GM18517 (cell line): ENCODE data around the gene MT1M.
"Not testable (repeated sequence)": the region's sequence is repeated elsewhere in the genome, so short reads cannot be mapped to it uniquely, and the experiment has no call there.

Experiments used
- ATAC-seq: cut with Tn5 transposase; IDR thresholded peaks from one replicate; pipeline ENCODE4 v1.9.1; 2021; ENCODE audit warnings: mild to moderate bottlenecking, moderate library complexity; ENCODE audit not compliant: unreplicated experiment

The MT1M gene

GRCh38 chr16:56632156-56632847 is at the start of gene MT1M:
TSS of gene MT1M (plus strand) at chr16:56632659. CDS start at chr16:56632732, 73 bp downstream.
- ATAC-seq: no peak

- ATAC-seq: not testable (repeated sequence)
These were observed 49.5 kb upstream of the MT1M start for GRCh38 chr16:56582911-56583310.

GRCh38 chr16:56583351-56584168 is 48.9 kb upstream of the MT1M start:
- no peak for ATAC-seq

GRCh38 chr16:56584276-56584675 is 48.2 kb upstream of the MT1M start:
- no peak for ATAC-seq

DNA sequence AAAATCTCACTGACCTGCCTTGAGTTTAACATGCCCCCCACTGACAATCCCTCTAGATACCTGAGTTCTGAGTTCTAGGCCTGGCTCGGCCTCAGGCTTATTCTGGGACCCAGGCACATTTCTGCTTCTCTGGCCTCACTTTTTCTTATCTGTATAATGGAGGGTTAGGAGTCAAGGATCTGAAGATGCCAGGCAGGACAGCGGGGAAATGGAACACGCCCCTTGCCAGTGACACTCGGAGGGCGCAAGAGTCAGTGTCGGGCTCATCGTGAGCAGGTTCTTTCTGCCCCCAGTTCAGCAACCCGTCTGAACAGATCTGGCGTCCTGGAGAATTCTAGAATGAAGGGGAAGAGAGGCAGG is 43.7 kb upstream of the MT1M start:
- no peak for ATAC-seq

- ATAC-seq: no peak
These were observed 43.1 kb upstream of the MT1M start, which contains the start of gene MT3 for GRCh38 chr16:56589141-56590039. TSS of gene MT3 (plus strand) at chr16:56589528. CDS start at chr16:56589591, 63 bp downstream.

DNA sequence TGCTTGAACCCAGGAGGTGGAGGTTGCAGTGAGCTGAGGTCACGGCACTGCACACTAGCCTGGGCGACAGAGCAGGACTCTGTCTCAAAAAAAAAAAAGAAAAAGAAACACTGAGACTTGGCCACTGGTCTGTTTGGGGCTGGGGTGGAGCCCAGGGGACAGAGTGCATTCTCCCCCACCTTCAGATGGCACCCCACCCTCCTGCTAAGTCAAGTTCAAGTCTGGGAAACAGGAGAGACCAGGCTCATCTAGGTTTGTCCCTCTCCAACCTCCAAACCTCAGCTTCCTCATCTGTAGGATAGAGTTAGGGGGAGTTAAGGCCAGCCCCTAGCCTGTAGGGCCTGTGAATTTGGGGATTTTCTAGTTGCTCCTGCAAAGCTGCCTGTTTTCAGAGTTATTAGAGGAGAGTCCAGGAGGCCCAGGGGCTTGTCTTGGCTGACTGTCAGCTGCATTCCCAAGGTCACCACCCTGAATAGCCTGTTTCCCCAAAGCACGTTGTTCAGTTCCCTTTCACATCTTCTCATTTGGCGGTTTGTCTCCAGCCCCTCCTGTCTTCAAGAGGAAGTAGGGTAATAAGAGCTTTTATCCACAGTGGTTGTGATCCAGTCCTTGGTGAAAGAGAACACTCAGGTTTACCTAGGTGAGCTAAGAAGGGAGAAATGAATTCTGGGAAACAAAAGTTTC is 40.9 kb upstream of the MT1M start:
- no peak for ATAC-seq

- ATAC-seq: no peak
These were observed 38.7 kb upstream of the MT1M start for GRCh38 chr16:56593573-56594291.

DNA sequence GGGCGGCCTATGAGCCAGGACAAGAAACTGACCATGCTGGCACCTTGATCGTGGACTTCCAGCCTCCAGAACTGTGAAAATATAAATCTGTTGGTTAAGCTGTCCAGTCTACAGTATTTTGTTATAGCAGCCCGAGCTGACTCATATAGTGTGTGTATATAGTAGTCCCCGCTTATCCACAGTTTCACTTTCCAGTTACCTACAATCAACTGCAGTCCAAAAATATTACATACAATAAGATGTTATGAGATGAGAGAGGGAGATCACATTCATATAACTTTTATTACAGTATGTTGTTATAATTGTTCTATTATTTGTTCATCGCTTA is 38.2 kb upstream of the MT1M start:
- ATAC-seq: no peak

DNA sequence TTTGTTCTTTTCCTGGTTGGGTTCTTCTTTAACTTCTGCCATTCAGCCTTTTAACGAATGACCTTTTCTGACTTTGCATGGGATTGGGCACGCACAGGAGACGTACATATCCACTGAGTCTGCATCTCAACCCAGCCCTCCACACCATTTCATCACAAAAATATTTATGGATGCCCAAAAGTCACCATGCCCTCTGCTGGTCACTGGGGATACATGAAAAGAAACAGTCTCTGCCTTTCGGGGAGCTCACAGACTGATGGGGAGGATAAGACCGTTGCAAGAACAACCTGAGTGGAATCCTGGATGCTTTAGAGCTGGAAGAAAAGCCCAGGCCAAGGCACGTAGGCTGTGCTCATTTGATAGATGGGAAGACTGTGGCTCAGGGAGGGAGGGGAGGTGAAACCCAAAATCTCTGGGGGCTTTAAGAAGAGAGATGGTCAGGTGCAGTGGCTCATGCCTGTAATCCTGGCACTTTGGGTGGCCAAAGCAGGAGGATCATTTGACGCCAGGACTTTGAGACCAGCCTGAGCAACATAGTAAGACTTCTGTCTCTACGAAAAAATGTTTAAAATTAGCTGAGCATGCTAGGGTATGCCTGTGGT is 32.0 kb upstream of the MT1M start:
- no peak for ATAC-seq

DNA sequence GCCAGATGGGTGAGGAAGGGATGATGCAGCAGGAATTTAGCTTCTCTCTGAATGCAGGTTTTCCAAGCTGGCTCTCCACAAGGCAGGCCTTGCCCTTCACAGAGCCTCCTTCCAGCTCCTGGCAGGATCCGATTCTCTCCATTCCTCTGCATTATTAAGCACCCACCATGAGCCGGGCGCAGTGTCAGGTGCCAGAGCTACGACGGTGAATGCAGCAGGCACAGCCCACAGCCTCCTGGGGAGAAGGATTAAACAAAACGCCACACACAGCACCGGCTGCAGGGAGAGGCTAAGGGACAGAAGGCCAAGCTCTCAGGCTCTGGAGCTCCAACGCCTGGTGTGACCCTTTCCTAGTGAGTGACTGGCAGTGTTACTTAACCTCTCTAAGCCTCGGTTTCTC is 31.1 kb upstream of the MT1M start:
- ATAC-seq: no peak

- ATAC-seq: no peak
These were observed 28.9 kb upstream of the MT1M start for GRCh38 chr16:56603589-56603988.

DNA sequence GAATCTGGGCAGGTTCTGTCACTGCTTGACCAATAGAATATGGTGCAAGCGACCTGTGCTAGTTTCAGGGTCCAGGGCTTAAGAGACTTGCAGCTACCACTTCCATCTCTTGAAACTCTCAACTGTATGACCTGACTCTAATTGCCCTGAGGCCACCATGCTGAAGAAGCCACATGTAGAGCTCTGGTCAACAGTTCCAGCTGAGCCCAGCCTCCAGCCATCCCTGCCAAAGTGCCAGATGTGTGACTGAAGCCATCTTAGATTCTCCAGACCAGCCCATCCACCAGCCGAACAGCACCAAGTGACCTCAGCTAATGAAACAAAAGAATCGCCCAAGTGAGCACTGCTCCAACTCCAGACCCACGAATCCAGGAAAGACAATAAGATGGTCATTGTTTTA is 27.5 kb upstream of the MT1M start:
- no peak for ATAC-seq

GRCh38 chr16:56605475-56605874 is 27.0 kb upstream of the MT1M start:
- ATAC-seq: no peak

GRCh38 chr16:56606071-56606475 is 26.4 kb upstream of the MT1M start:
- no peak for ATAC-seq

DNA sequence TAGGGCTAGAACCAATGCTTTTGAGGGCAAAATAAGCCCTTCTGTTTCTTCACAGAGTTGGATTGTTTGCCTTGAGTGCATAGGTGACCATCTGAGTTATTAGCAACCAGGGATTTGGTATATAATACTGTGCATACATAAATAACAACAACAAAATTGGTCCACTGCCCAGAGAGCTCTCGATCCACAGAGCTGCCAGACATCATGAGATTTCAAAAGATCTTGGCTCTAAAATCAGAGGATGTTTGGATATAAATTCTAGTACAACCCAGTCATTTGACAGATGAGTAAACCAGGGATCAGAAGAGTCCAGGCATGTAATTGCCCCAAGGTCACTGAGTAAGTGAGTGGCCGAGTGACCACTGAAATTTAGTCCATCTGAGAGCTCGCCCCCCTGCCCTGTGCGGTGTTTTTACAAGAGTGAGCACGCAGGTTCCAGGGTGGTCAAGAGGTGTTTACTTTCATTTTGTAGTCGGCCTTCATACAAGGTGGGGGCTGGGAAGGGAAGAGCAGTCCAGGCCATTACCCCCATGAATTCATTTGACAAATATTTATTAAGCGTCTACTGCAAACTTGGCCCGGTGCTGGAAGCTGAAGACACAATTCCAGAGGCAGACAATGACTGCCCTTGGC is 25.9 kb upstream of the MT1M start:
- ATAC-seq: no peak

- ATAC-seq: no peak
These were observed 25.3 kb upstream of the MT1M start for GRCh38 chr16:56607109-56607618.

DNA sequence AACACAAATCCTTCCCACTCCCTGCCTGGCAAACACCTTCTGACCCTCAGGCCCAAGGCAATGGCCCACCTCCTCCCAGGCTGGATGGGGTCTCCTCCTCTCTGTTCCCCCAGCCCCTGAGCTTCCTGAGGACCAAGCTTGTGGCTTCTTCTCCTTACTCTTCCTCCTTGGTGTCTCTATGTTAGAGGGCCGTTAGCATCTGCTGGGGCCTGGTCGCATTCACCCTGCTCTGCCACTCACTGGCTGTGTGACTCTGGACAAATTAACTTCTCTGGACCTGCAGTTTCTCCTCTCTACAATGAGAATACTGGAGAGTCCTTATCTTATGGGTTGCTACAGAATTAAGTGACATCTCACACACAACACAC is 24.8 kb upstream of the MT1M start:
- ATAC-seq: no peak
